Activated T-cell treated with anti-CD3 and anti-CD28 coated beads, Interleukin-2, amount 50 U/mL, for 4 hours (primary cell): ENCODE data around the gene CCDC33. TPM values are rescaled to one million over a fixed set of nuclear protein-coding genes. Genes with fewer than 3 reads are reported as not detected.
"Not testable (repeated sequence)": the region's sequence is repeated elsewhere in the genome, so short reads cannot be mapped to it uniquely, and the experiment has no call there.

Source experiments
- ATAC-seq, 2 donors: fragments of 200-7000 bp; cut with Tn5 transposase; one replicate each; pipeline ENCODE4 v1.10.0; 2021
- DNase-seq: peaks from one replicate; pipeline ENCODE4 v3.0.0-alpha.2; 2020
- H3K27me3 Mint-ChIP-seq: one replicate; pipeline ENCODE4 v1.8.0; 2021; ENCODE audit warnings: low read depth, mixed read lengths
- H3K36me3 Mint-ChIP-seq: one replicate; pipeline ENCODE4 v1.8.0; 2022; ENCODE audit warnings: mixed read lengths; ENCODE audit not compliant: insufficient read depth
- H3K4me1 Mint-ChIP-seq: one replicate; pipeline ENCODE4 v1.8.0; 2021; ENCODE audit warnings: low read depth, mixed read lengths
- H3K4me3 Mint-ChIP-seq: one replicate; pipeline ENCODE4 v1.8.0; 2021; ENCODE audit warnings: mild to moderate bottlenecking, moderate library complexity, mixed read lengths
- H3K9me3 Mint-ChIP-seq: one replicate; pipeline ENCODE4 v1.8.0; 2021; ENCODE audit warnings: mixed read lengths
- total RNA-seq, 3 donors: library from RNA; stranded (reverse); gene quantifications; one replicate each; pipeline ENCODE4 v1.2.1, GENCODE V29; 2021

Gene CCDC33
- total RNA-seq, 3 donors from 2014 or later, result not detected

- Mint-ChIP-seq H3K27me3 (peaks cover 10% of the 10 kb centered on the region), H3K9me3 (peaks cover 9% of the 10 kb centered on the region), H3K36me3 (no peaks in the 10 kb centered on the region), H3K4me1 (no peaks in the 10 kb centered on the region), H3K4me3 (no peak overlapping the region)
- DNase-seq, result no peak
- no peak for ATAC-seq
These were observed 116.3 kb downstream of the CCDC33 start for GRCh38 chr15:74352393-74352910.

GRCh38 chr15:74353992-74354391, 117.9 kb downstream of the CCDC33 start:
- H3K9me3 Mint-ChIP-seq, H3K4me1 Mint-ChIP-seq, ATAC-seq, DNase-seq, H3K27me3 Mint-ChIP-seq, H3K36me3 Mint-ChIP-seq, H3K4me3 Mint-ChIP-seq: not testable (repeated sequence)

- not testable (repeated sequence) for H3K27me3 Mint-ChIP-seq, DNase-seq, ATAC-seq, H3K36me3 Mint-ChIP-seq, H3K4me1 Mint-ChIP-seq, H3K9me3 Mint-ChIP-seq, H3K4me3 Mint-ChIP-seq
These were observed 119.9 kb downstream of the CCDC33 start for GRCh38 chr15:74356050-74356449.

- not testable (repeated sequence) for H3K9me3 Mint-ChIP-seq, H3K4me3 Mint-ChIP-seq, DNase-seq, H3K36me3 Mint-ChIP-seq, H3K4me1 Mint-ChIP-seq, ATAC-seq
- peaks cover 14% of the 10 kb centered on the region for H3K27me3 Mint-ChIP-seq
These were observed 121.4 kb downstream of the CCDC33 start for GRCh38 chr15:74357514-74357913.

- H3K27me3 Mint-ChIP-seq, result peaks cover 15% of the 10 kb centered on the region
- DNase-seq, ATAC-seq, H3K4me1 Mint-ChIP-seq, H3K4me3 Mint-ChIP-seq, H3K36me3 Mint-ChIP-seq, H3K9me3 Mint-ChIP-seq: not testable (repeated sequence)
These were observed 123.2 kb downstream of the CCDC33 start for GRCh38 chr15:74359376-74359775.

GRCh38 chr15:74360855-74361254, 124.7 kb downstream of the CCDC33 start:
- not testable (repeated sequence) for DNase-seq, ATAC-seq, H3K36me3 Mint-ChIP-seq, H3K9me3 Mint-ChIP-seq, H3K4me1 Mint-ChIP-seq, H3K4me3 Mint-ChIP-seq
- H3K27me3 Mint-ChIP-seq, result peaks cover 19% of the 10 kb centered on the region

GRCh38 chr15:74362482-74362881, 126.4 kb downstream of the CCDC33 start:
- Mint-ChIP-seq H3K27me3 (peaks cover 34% of the 10 kb centered on the region), H3K36me3 (no peaks in the 10 kb centered on the region), H3K4me3 (no peak overlapping the region), H3K4me1 (peaks cover 3% of the 10 kb centered on the region), H3K9me3 (no peaks in the 10 kb centered on the region)
- ATAC-seq, result no peak
- no peak for DNase-seq

- Mint-ChIP-seq H3K27me3 (peaks cover 46% of the 10 kb centered on the region), H3K4me1 (peaks cover 3% of the 10 kb centered on the region)
These were observed 128.9 kb downstream of the CCDC33 start for GRCh38 chr15:74364936-74365597.

GRCh38 chr15:74365598-74366445, 129.7 kb downstream of the CCDC33 start:
- no peaks in the 10 kb centered on the region for H3K9me3 Mint-ChIP-seq
- H3K4me1 Mint-ChIP-seq, result peaks cover 3% of the 10 kb centered on the region
- peaks cover 50% of the 10 kb centered on the region for H3K27me3 Mint-ChIP-seq
- ATAC-seq (peak; percentile 73 to 81), DNase-seq (no peak)
- no peaks in the 10 kb centered on the region for H3K36me3 Mint-ChIP-seq
- peak overlapping the region; percentile 55 for H3K4me3 Mint-ChIP-seq

More at GRCh38 chr15:74364936-74365597, 128.9 kb downstream of the CCDC33 start:
- ATAC-seq (no peak), DNase-seq (no peak)
- Mint-ChIP-seq H3K4me3 (peak overlapping the region; percentile 55), H3K36me3 (no peaks in the 10 kb centered on the region), H3K9me3 (no peaks in the 10 kb centered on the region)

GRCh38 chr15:74367296-74367854, 131.2 kb downstream of the CCDC33 start, which contains the start of gene CYP11A1:
CYP11A1 (minus strand) TSS chr15:74367646; CDS start chr15:74367585, 61 bp downstream.
- H3K4me3 Mint-ChIP-seq, result peak within 1 kb of the TSS; percentile 29
- no peak for DNase-seq
- ATAC-seq, result no peak
- peaks cover 49% of the 10 kb centered on the region for H3K27me3 Mint-ChIP-seq
- no peaks in the 10 kb centered on the region for H3K9me3 Mint-ChIP-seq
- peaks cover 3% of the 10 kb centered on the region for H3K4me1 Mint-ChIP-seq
- H3K36me3 Mint-ChIP-seq, result no peaks in the 10 kb centered on the region

GRCh38 chr15:74368121-74368520, 132.0 kb downstream of the CCDC33 start:
- no peak for ATAC-seq
- Mint-ChIP-seq H3K4me3 (no peak overlapping the region), H3K27me3 (peaks cover 49% of the 10 kb centered on the region), H3K36me3 (no peaks in the 10 kb centered on the region), H3K9me3 (no peaks in the 10 kb centered on the region), H3K4me1 (peaks cover 3% of the 10 kb centered on the region)
- DNase-seq, result no peak

GRCh38 chr15:74369084-74369745, 133.1 kb downstream of the CCDC33 start:
- Mint-ChIP-seq H3K9me3 (no peaks in the 10 kb centered on the region), H3K27me3 (peaks cover 49% of the 10 kb centered on the region), H3K4me3 (no peak overlapping the region), H3K4me1 (peaks cover 7% of the 10 kb centered on the region), H3K36me3 (no peaks in the 10 kb centered on the region)
- DNase-seq (no peak), ATAC-seq (no peak)

GRCh38 chr15:74369756-74370155, 133.6 kb downstream of the CCDC33 start:
- Mint-ChIP-seq H3K27me3 (peaks cover 43% of the 10 kb centered on the region), H3K9me3 (no peaks in the 10 kb centered on the region), H3K4me3 (no peak overlapping the region), H3K4me1 (peaks cover 12% of the 10 kb centered on the region), H3K36me3 (no peaks in the 10 kb centered on the region)
- no peak for DNase-seq
- no peak for ATAC-seq

GRCh38 chr15:74370471-74370870, 134.3 kb downstream of the CCDC33 start:
- peaks cover 36% of the 10 kb centered on the region for H3K27me3 Mint-ChIP-seq

More at GRCh38 chr15:74370471-74370870, 134.3 kb downstream of the CCDC33 start:
- Mint-ChIP-seq H3K4me3 (no peak overlapping the region), H3K36me3 (no peaks in the 10 kb centered on the region), H3K9me3 (no peaks in the 10 kb centered on the region), H3K4me1 (peaks cover 15% of the 10 kb centered on the region)
- DNase-seq, result no peak
- no peak for ATAC-seq
